GM19397 (cell line): Measurements from ENCODE around the gene WAC.

Experiments
- ATAC-seq: cut with Tn5 transposase; IDR thresholded peaks from one replicate; pipeline ENCODE4 v1.9.1; 2021; ENCODE audit warnings: mild to moderate bottlenecking, moderate library complexity; ENCODE audit not compliant: unreplicated experiment

Gene WAC

DNA sequence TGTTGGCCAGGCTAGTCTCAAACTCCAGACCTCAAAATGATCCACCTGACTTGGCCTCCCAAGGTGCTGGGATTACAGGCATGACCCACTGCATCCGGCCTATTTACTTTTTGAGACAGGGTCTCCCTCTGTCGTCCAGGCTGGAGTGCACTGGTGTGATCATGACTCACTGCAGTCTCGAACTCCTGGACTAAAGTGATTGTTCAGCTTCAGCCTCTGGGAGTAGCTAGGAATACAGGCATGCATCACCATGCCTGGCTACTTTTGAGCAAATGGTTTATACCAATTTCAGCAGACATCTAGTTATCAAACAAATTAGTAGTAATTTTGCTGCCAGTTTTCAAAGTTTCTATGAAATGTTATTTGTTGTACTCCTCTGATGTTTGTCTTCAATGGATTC is 2.2 kb upstream of the WAC start:
- ATAC-seq: no peak

DNA sequence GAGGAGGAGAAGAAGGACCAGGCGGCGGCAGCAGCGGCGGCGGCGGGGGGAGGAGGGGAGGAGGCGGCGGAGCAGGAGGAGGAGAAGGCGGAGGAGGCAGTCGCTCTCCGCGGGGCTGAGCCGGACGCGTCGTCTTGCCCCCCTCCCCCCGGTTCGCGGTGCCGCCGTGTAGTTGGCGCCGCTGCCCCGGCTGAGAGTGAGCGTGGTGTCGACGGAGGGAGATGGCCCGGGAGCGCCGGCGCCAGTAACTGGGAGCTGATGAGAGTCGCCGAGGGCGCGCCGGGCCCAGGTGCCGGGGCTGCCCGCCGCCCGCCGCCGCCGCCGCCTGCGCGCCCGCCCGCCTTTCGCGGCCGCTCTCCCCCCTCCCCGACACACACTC is 257 bp downstream of the WAC start:
- ATAC-seq: peak; percentile 12

DNA sequence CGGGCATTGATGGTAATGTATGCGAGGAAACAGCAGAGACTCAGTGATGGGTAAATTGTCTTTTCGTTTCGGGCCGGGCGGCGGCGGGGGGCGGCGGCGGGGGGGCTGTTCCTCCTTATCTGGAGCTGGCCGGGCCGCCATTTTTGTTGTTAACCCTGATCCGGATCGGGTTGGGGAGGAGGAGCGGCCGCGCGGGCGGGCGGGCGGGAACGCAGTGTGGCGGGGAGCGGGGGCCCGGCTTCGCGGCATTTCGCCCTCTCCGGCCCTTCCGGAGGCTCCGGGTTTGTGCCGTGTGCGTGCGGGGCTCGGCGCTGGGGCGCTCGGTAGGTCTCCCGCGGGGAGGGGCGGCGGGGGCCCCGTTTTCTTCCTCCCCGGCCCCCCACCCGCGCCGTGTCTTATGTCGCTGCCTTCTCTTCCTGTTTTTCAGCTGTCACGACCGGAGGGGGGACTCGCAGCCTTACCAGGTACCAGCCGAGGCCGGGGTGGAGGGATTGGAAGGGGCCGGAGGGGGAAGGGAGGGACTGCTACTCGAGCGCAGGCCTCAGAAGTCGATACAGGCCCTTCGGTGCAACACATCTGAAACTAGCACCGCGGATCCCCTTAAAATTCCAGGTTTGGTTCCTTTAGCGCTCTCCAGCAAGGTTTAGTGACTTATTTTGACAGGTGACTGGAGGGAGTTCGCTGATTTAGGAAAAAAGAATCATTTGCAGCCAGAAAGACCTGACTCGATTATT is 820 bp downstream of the WAC start:
- ATAC-seq: peak; percentile 22

DNA sequence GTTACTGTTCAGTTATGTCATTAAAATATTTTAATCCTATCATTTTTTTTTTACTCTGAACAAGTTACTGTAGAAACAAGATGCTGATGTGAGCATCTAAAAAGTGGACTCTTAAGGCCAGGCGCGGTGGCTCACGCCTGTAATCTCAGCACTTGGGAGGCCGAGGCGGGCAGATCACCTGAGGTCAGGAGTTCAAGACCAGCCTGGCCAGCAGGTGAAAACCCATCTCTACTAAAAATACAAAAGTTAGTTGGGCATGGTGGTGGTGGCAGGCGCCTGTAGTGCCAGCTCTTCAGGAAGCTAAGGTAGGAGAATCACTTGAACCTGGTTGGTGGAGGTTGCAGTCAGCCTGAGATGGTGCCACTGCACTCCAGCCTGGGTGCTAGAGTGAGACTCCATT is 2.9 kb downstream of the WAC start:
- no peak for ATAC-seq

DNA sequence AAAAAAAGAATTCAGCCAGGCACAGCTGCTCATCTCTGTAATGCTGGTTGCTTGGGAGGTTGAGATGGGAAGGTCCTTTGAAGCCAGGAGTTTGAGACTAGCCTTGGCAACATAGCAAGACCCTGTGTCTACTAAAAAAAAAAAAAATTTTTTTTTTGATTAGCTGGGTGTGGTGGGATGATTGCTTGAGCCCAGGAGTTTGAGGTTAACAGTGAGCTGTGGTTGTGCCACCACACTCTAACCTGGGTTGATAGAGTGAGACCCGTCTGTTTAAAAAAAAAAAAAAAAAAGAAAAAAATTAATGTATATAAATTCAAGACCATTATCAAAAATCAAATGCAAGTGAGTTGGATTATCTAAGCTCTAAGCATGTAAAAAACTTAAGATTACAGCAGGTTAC is 5.7 kb downstream of the WAC start:
- ATAC-seq: no peak

DNA sequence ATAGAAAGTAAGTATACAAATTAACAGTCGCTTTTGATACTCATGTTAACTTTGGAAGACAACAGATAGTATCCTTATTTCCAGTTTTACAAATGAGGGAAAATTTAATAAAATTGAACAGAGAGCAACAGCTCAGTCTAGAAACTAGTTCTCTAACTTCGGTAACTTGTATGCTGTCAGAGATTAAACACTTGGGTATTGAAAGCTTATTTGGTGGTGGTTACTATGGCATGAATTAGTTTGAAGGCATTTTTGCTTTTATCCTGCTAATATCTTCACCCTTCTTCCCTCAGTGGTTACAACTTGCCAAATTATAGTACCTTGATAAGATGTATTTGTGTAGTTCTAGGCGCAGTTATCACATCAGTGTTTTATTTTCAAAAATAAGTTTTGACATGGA is 7.2 kb downstream of the WAC start:
- ATAC-seq: no peak

DNA sequence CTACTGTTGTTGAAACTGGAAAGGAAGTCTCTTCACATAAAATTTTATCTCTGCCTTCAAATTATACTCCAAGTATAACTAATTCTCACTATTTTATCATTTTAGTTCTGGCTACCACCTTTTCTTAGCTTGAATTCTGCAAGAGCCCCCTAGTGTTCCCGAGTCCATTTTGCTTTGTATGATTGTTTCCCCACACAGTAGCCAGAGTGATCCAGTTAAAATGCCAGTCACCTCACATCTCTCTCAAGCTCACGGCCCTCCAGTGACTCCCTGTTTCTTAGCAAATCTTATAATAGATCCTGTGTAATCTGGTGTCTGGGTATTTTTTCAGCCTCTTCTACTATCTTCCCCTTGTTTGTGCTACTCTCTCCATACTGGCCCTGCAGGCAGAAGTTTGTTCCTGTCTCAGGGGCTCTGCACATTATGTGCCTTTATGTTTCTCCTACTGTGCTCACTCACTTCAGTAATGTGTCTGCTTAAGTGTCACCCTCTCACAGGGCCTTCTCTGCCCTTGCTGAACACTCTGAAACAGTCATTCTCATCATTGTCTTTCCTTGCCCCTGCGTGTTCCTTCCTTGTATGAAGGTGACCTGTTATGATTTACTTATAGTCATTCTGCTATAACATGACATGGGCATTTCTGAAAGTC is 8.9 kb downstream of the WAC start:
- ATAC-seq: no peak

DNA sequence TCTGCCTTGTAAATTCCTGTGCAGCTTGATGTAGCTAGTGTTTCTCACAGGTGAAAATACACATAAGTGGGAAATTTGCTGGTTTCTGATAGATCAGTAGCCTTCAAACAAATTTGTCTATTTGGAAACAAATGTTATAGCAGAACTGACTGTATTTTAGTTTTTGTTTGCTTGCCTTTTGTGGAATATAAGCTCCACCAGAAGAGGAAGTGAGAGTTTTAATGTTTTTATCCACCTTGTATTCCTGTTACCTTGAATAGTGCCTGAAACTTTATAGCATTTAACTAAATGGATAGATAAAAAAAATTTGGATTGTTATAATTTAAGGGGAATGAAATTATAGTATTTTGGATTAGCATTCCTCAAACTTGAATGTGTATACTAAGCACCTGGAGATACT is 9.8 kb downstream of the WAC start:
- ATAC-seq: no peak

DNA sequence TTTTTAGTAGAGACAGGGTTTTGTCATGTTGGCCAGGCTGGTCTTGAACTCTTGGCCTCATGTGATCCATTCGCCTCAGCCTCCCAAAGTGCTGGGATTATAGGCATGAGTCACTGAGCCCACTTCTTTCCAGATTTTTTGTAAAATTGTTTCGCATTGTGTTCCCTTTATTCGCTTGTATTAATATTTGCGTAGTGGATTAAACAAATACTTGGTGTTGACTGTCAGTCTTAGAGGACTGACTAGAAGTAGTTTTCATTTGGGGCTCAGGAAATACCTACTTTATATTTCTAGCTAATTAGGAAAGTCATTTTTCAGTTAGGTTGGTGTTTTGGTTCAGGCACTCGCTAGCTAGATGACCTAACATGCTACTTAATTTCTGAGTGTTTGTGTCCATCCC is 11.1 kb downstream of the WAC start:
- ATAC-seq: no peak

DNA sequence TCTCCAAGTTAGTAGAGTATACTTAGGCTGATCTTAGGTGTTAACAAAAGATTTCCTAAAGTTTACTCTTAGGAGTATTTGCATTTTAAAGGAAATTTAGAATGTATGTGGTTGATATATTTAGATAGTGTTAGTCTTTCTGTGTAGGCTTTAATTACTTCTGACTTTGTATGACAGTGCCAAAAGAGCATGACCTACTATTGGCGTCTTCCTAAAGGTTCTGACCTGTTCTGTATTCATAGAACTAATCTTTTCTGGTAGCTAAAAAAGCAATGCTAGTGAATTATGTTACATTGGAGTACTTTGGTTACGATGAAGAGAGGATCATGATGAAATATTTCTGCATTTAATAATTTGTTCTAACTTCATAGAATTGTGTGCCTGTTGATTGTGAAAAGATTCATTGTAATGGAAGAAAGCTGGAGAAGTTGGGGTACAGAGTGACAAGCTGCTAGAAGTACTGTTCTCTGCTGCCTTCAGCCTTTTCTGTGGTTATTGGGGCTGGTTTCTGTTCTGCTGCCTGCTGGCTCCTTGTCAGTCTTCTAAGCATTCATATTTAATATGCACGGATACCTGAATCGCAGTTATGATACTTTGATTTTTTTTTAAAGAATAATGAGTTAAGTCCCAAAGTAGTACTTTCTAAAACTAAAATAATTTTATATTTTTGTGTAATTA is 13.2 kb downstream of the WAC start:
- no peak for ATAC-seq

DNA sequence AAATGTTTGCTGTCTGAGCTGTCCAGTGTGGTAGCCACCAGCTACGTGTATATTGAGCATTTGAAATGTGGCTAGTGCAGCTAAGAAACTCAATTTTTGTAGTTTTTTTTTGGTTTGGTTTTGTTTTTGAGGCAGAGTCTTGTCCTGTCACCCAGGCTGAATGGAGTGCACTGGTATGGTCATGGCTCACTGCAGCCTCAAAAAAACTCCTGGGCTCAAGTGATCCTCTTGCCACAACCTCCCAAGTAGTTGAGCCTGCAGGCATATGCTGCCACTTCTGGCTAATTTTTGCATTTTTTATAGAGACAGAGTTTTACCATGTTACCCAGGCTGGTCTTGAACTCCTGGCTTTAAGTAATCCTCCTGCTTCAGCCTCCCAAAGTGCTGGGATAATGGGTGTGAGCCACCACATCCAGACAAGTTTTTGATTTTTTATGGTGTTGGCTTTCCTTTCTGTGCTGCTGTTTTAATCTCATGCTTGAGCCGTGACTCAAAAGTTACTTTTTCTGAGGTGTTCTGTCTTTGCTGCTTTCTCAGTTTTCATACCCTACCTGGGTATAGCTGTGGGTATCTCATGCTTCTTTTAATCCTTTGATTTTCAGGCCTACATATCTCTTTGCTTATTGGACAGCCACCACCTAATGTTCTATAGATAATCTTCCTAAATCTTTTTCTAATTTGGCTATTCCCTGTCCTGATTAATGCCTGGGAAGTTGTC is 16.0 kb downstream of the WAC start:
- ATAC-seq: no peak

DNA sequence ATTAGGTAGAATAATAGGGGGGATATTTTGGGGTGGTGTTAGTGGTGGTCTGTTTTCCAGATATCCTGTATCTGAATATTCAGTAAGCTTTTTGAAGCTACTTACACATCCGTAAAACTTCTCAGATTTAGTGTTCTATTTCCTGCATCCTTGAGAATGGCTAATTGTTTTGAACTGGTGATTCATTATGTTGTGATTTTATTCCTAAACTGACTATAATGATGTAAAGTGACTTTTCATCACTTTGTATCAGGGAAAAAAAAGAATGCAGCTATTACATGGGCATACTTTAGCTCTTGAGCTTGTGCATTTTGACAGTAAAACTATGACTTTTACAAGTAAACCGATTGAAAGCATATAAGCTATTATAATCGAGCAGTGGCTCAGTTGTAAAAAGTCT is 18.2 kb downstream of the WAC start:
- no peak for ATAC-seq

DNA sequence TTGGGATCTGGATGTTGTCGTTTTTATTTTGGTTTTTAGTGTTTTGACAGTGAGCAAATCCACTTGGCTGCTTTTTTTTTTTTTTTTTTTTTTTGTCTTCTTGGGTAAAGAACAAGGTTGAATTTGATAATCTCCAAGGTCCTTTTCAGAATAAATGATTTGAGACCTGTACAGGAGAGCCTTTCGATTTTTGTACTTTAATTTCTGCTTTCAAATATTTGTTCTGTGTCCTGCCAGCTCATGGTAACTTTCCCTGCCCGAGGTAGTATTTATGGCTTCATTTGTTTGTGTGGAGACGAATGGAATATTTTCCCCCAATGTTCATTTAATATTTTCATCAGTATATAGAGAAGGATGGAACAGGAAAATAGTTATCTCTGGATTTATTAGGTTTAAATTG is 19.9 kb downstream of the WAC start:
- ATAC-seq: no peak

DNA sequence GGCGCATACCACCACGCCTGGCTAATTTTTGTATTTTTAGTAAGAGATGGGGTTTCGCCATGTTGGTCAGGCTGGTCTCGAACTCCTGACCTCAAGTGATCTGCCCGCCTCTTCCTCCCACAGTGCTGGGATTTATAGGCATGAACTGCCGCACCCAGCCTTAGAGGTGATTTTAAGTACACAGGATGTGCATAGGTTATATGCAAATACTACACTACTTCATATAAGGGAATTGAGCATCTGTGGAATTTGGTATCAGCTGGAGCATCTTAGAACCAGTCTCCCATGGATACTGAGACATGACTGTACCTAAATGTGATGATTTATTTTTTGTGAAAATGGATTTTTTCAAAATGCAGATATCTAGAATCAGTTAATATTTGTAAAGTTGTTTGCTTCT is 21.1 kb downstream of the WAC start:
- no peak for ATAC-seq

DNA sequence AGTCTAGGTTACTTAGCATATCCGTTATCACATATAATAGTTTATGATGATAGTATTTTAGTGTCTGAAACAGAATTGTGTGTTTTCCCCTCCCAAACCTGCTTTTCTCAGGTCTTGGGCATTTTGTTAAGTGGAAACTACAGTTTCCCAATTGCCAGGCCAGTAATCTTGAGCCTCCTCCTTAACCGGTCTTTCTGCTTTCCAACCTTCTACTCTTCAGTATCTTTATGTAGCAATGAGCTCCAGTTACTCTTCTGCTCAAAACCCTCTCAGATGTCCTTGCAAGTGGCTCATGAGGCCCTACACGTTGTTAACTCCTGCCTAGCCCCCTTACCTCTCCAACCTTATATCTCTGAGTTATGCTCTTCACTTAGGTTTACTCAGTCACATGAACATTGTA is 22.0 kb downstream of the WAC start:
- ATAC-seq: no peak

DNA sequence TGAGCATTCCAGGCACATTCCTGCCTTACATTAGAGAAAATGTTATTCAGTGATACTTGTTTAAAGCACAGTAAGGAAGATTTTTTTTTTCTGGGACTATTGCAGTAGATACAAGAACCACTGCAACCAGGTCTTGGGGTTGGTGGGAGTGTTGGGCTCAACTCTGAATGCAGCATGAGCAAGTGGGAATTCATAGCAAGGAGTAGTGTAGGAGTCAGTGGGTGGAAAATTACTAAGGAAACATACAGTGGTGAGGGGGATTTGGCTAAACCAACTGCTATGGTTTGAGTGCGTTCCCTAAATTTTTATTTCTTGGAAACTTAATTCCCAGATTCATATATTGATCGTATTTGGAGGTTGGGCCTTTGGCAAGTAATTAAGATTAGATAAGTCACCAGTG is 22.4 kb downstream of the WAC start:
- ATAC-seq: no peak

DNA sequence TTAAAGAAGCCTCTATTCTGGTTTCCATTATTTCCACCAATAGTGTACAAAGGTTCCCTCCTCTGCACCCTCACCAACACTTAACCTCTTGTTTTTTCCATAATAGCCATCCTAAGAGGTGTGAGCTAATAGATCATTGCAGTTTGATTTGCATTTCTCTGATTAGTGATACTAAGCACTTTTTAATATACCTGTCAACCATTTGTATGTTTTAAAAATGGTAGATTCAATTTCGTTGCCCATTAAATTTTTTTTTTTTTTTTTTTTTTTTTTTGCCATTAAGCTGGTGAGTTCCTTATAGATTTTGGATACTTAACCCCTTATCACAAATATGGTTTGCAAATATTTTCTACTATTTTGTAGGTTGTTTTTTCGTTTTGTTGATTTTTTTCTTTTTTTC is 23.2 kb downstream of the WAC start:
- no peak for ATAC-seq

DNA sequence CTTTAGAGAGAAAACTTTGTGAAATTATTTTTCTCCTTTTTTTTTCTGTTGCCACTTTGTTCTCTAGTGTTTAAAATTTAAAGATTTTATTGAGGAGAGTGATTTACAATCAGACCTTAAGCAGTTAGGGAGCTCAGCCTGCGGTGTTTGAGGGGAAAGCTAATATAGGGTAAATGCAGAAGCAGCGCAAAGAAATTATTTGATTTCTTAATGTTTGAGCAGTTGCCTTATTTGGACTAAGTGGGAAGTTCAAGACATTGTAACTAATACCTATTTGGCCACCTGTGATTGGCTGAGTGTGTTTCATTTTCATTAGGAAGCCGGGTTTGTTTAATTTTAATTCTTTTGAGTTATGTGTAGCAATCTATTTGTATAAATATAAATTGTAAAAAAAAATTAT is 25.3 kb downstream of the WAC start:
- ATAC-seq: no peak

DNA sequence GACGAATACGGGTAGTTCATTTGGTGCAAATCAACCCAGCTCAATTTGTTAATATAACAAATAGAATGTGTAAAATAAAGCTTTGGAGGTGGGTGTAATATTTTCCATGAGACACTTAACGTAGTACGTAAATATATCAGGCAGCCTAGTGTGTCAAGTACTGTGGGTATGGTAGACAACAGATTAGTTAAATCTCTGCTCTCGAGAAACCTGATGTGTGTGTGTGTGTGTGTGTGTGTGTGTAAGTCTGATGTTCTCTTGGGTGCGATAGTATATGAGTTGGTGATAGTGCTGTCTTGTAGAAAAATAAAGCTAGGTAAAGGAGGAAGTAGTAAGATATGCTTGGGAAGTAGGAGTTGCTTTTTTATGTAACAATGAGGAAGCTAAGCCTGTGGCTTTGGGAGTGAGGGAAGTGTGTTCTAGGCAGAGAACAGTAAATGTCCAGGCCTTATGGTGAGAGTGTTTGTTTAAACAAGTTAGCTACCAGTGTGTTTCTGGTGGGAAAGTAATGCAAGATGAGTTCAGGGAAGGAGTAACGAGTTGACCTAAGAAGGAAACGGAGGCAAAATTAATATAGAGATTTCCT is 26.1 kb downstream of the WAC start:
- ATAC-seq: no peak

DNA sequence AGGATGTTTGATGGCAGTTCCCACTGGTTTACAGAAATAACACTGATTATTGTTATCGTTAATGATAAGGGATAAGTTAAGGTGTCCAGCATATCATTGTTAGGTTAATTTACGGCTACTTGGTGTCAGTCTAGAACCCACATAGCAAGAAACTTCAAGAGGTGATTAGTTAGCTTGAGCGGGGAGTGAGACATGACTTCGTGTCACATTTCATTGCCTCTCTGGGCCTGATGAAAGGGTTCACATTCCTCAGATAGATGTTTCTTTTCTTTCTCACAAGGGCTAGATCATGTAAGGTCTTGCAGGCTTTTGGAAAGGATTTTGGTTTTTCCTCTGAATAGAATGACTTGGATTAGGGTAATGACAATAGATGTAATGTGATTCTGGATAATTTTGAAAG is 26.7 kb downstream of the WAC start:
- ATAC-seq: no peak

DNA sequence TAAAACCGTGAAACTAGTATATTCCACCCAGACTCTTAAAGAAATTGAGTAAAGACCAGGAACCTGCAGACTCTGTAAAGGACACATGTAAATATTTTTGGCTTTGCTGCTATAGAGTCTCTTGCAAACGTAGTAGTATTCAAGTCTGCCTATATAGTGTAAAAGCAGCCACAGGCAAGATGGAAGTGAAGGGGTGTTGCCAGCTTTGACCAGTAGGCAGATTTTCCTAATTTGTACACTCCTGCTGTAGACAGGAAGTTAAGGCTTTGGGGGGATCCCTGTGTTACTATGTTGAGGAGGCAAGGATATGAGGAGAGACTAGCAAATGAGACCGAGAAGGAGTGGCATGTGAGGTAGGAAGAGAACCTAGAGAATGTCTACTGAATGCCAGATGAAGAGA is 27.7 kb downstream of the WAC start:
- no peak for ATAC-seq
